K562 (cell line): ENCODE measurements around the gene SLC25A48.

Experiments used
- RNF2 ChIP-seq: sonication (generic); IDR thresholded peaks from 2 replicates; pipeline ENCODE4 v1.6.1; 2016
- ZNF57 ChIP-seq: fragments of 450-650 bp; formaldehyde crosslinking; IDR thresholded peaks from 2 replicates; pipeline ENCODE4 v1.4.0; 2020; ENCODE audit warnings: mild to moderate bottlenecking, moderate library complexity
- TF ChIP-seq, protein P1 (sequence below), 3 experiments: IDR thresholded peaks in 2 of 3; conservative IDR thresholded peaks in 1 of 3; 2 replicates each; pipeline ENCODE4 v1.5.1; 2011 to 2012; ENCODE audit warnings: low read length in 3 of 3, mild to moderate bottlenecking in 3 of 3, control low read depth in 2 of 3, improper control_type of control experiment in 1 of 3, inconsistent platforms in 1 of 3, low read depth in 1 of 3, mixed read lengths in 1 of 3, moderate library complexity in 1 of 3; ENCODE audit not compliant: insufficient read depth in 2 of 3

DNA sequence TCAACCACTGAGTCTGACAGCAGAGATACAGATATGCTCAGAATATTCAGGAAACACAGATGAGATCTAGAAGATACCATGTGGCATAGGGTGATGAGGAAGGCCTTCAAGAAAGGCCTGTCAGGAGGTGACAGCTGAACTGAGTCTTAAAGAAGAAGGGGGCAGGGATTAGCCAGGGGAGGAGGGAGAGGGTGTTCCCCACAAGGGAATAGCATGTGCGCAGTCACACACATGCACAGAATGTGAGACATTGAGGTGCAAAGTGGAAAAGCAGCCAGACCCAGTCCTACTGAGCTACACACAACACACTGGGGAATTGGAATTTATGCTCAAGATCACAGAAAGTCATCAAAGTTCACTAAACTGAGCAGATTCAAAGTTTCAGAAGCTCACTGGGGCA lies 3.0 kb upstream of the SLC25A48 start:
- TF ChIP-seq RNF2 (no peak), ZNF57 (CRISPR knock-in tag) (no peak)
- TF ChIP-seq, protein P1, sequence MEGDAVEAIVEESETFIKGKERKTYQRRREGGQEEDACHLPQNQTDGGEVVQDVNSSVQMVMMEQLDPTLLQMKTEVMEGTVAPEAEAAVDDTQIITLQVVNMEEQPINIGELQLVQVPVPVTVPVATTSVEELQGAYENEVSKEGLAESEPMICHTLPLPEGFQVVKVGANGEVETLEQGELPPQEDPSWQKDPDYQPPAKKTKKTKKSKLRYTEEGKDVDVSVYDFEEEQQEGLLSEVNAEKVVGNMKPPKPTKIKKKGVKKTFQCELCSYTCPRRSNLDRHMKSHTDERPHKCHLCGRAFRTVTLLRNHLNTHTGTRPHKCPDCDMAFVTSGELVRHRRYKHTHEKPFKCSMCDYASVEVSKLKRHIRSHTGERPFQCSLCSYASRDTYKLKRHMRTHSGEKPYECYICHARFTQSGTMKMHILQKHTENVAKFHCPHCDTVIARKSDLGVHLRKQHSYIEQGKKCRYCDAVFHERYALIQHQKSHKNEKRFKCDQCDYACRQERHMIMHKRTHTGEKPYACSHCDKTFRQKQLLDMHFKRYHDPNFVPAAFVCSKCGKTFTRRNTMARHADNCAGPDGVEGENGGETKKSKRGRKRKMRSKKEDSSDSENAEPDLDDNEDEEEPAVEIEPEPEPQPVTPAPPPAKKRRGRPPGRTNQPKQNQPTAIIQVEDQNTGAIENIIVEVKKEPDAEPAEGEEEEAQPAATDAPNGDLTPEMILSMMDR (IDR thresholded peaks at IDR 0.05 in 2 of 3, conservative IDR thresholded peaks at IDR 0.05 in 1 of 3; ENCODE audit: insufficient read depth in 2 of 3, low read depth in 1 of 3, low read length in 3 of 3), result no peak
